Left lung (tissue), 10 donors: ENCODE results near the gene SETD1B. TPM values are rescaled to one million over a fixed set of nuclear protein-coding genes. Genes with fewer than 3 reads are reported as not detected.
A peak's percentile ranks its signal among the peaks of the same experiment; 100 is the strongest.

Experiments used
- ATAC-seq: fragments of 200-7000 bp; cut with Tn5 transposase; one replicate; pipeline ENCODE4 v1.9.1; 2020; ENCODE audit warnings: moderate library complexity
- DNase-seq, 4 donors: peaks; one replicate each; pipeline ENCODE4 v3.0.0-alpha.2; 2013 to 2020
- H3K27ac ChIP-seq, 2 donors: fragments of 200-600 bp; sonication (generic) in 1 of 2; one replicate each; pipeline versions ENCODE4 v1.5.0 to v1.8.0; 2020 to 2021
- H3K27me3 ChIP-seq, 2 donors: fragments of 200-600 bp; sonication (generic) in 1 of 2; one replicate each; pipeline versions ENCODE4 v1.5.0 to v1.8.0; 2020 to 2021
- H3K36me3 ChIP-seq, 2 donors: fragments of 200-600 bp; sonication (generic) in 1 of 2; one replicate each; pipeline versions ENCODE4 v1.5.0 to v1.8.0; 2020 to 2021
- H3K4me1 ChIP-seq, 2 donors: fragments of 200-600 bp; one replicate each; pipeline ENCODE4 v1.8.0; 2021
- H3K4me3 ChIP-seq, 2 donors: fragments of 200-600 bp; sonication (generic) in 1 of 2; one replicate each; pipeline versions ENCODE4 v1.5.0 to v1.8.0; 2020 to 2021; ENCODE audit warnings: mild to moderate bottlenecking in 1 of 2
- H3K9me3 ChIP-seq, 2 donors: fragments of 200-600 bp; sonication (generic) in 1 of 2; one replicate each; pipeline versions ENCODE4 v1.5.0 to v1.8.0; 2020 to 2021
- intact Hi-C, 2 donors: fragments of 100-400 bp; cut with DNase I; formaldehyde crosslinking; loops; one replicate each; pipeline versions ENCODE4 v1.11.2 to v1.14.2; 2022
- polyA plus RNA-seq, 6 donors: library from polyadenylated mRNA; unstranded; fragments of 120-200 nt; gene quantifications; one replicate each; pipeline ENCODE4 v1.2.1, GENCODE V29; 2013; ENCODE audit not compliant: insufficient read length in 6 of 6
- total RNA-seq, 2 donors: library from RNA; stranded (reverse); fragmentation: NEBNext Ultra II Directional; extraction: Animal tissue kit (Norgen Biotek cat#: 25700); gene quantifications; one replicate each; pipeline ENCODE4 v1.2.1, GENCODE V29; 2021
- TF ChIP-seq, protein P1 (sequence below), 2 donors: fragments of 200-600 bp; sonication (generic) in 1 of 2; IDR thresholded peaks; one replicate each; pipeline versions ENCODE4 v1.5.0 to v1.8.0; 2021; ENCODE audit warnings: antibody characterized with exemption in 2 of 2
- donor health status: DM: no; HTN: yes; CAD: no.
- donor health status: DM: no; HTN: no; CAD: no.

The SETD1B gene
- total and polyA plus RNA-seq, 8 donors = 12.1 to 23.4 (median 16.0) TPM

DNA sequence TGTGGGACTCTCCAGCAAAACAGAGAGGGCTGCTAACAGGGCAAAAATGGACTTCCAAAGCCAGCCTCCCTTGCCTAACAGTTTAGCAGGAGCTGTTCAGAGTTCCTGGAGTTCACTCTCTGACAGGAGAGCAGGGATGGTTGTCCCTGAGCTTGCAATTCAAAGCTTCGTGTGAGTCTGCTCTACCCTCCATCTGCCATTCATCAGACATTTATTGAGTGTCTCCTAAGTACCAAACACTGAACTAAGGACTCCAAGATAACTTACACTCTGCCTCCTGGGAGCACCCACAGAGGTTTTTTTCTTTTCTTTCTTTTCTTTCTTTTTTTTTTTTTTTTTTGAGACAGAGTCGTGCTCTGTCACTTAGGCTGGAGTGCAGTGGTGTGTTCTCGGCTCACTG is 39.0 kb upstream of the SETD1B start:
- H3K27me3 ChIP-seq = no peaks in the 10 kb centered on the region
- DNase-seq = no peak
- H3K4me1 ChIP-seq = no peaks in the 10 kb centered on the region
- H3K27ac ChIP-seq = no peak overlapping the region
- no peaks in the 10 kb centered on the region for H3K36me3 ChIP-seq
- intact Hi-C loops = no loop called here
- H3K9me3 ChIP-seq = no peaks in the 10 kb centered on the region
- no peak overlapping the region for H3K4me3 ChIP-seq
- TF ChIP-seq, protein P1, sequence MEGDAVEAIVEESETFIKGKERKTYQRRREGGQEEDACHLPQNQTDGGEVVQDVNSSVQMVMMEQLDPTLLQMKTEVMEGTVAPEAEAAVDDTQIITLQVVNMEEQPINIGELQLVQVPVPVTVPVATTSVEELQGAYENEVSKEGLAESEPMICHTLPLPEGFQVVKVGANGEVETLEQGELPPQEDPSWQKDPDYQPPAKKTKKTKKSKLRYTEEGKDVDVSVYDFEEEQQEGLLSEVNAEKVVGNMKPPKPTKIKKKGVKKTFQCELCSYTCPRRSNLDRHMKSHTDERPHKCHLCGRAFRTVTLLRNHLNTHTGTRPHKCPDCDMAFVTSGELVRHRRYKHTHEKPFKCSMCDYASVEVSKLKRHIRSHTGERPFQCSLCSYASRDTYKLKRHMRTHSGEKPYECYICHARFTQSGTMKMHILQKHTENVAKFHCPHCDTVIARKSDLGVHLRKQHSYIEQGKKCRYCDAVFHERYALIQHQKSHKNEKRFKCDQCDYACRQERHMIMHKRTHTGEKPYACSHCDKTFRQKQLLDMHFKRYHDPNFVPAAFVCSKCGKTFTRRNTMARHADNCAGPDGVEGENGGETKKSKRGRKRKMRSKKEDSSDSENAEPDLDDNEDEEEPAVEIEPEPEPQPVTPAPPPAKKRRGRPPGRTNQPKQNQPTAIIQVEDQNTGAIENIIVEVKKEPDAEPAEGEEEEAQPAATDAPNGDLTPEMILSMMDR (IDR thresholded peaks at IDR 0.05) = no peak
- ATAC-seq = no peak

DNA sequence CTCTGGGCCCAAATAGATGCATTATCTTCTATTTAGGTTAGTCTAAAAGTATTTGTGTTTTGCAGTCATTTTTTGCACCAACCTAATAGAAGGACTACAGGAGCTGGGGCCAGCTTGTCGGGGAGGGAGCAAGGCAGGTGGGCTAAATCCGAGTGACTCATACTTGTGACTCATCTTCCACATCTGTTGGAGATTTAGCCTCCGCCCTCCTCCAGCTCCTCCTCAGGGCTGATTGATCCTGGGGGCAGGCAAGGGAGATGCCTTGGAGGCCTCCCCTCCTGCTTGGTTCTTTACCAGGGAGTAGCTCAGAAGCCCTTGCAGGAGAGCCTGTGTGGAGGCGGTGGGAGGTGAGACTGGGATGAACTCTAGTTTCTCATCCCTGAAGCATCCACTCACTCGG is 38.2 kb upstream of the SETD1B start:
- intact Hi-C loops = no loop called here
- Histone ChIP-seq H3K9me3 (no peaks in the 10 kb centered on the region), H3K27ac (no peak overlapping the region), H3K4me3 (no peak overlapping the region), H3K27me3 (no peaks in the 10 kb centered on the region), H3K36me3 (no peaks in the 10 kb centered on the region), H3K4me1 (no peaks in the 10 kb centered on the region)
- DNase-seq (no peak), ATAC-seq (peak; percentile 21)
- TF ChIP-seq, protein P1 (IDR thresholded peaks at IDR 0.05) = no peak

DNA sequence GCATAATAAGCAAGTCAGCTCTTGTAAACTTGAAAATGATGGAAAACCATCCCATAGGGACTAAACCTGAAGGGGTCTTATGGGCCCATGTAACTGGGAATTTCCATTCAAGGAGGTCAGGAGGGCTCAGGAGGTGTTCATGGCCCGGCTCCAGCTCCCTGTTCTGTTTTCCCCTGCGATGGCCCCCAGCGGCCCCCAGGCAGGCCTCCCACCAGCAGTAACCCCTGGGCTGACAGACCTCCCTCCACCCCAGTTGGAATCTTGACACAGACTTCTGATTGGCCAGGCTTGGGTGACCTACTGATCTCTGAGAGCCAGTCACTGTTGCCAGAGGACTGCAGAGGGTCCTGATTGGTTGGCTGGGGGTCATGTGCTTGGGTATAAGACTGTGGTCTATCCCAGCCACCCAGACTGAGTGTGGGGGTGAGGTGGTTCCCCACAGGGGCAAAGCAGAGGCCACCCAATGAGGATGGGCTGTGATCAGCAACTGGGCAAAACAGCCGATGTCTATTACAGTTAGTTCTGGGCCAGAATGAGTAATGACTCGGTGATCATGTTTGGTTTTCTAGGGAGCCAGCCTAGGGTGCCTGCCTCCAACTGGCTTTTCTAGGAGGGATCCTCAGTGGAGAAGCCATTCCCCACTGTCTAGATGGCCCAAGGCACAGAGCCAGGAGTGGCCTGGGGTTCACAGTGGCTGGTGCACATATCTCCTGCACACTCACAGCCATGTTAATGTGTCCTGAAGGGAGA is 37.3 kb upstream of the SETD1B start:
- intact Hi-C loops = no loop called here
- ATAC-seq (no peak), DNase-seq (no peak)
- H3K36me3 ChIP-seq = no peaks in the 10 kb centered on the region
- H3K27ac ChIP-seq = no peak overlapping the region
- H3K9me3 ChIP-seq = no peaks in the 10 kb centered on the region
- TF ChIP-seq, protein P1 (IDR thresholded peaks at IDR 0.05) = no peak
- H3K4me1 ChIP-seq = no peaks in the 10 kb centered on the region
- no peak overlapping the region for H3K4me3 ChIP-seq
- H3K27me3 ChIP-seq = no peaks in the 10 kb centered on the region

DNA sequence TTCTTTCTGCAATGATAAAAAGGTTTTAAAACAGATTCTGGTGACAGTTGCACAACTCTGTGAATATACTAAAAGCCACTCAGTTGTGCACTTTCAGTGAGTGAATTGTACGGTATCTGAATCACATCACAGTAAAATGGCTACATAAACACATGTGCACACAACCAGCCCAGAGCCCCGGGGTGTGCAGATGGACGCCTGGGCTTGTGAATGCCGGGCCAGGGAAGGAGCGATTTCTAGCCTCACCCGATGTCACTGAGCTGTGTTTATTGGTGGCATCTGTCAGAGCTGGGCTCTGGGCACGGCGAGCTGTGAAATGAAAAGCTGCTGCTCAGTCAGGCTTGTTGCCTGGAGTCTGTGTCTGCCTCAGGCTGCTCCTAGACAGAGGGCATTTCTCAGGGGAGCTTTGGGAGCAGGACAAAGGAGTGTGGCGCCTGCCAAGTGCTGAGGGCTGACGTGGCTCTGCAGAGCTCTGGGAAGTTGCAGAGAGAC is 36.2 kb upstream of the SETD1B start:
- intact Hi-C loops = no loop called here

DNA sequence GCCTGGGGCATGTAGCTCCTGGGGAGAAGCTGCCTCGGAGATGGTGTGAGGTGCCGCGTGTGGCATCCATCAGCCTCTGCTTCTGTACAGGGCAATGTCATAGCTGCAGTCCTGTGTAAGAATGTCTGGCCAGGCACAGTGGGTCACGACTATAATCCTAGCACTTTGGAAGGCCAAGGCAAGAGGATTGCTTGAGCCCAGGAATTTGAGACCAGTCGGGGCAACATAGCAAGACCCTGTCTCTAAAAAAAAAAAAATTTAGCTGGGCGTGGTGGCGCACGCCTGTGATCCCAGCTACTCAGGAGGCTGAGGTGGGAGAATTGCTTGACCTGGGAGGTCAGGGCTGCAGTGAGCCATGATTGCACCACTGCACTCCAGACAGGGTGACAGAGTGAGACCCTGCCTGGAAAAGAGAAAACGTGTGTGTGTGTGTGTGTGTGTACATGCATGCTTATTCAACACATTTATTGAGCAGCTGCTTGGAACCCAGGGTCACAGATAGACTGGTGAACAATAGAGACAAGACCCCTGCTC is 34.4 kb upstream of the SETD1B start:
- H3K4me3 ChIP-seq = no peak overlapping the region
- H3K27me3 ChIP-seq = no peaks in the 10 kb centered on the region
- no peak for ATAC-seq
- no peaks in the 10 kb centered on the region for H3K9me3 ChIP-seq
- peaks cover under 1 to 8% of the 10 kb centered on the region in 2 donors for H3K4me1 ChIP-seq
- TF ChIP-seq, protein P1 (IDR thresholded peaks at IDR 0.05) = no peak
- intact Hi-C loops = no loop called here
- no peak for DNase-seq
- no peaks in the 10 kb centered on the region for H3K36me3 ChIP-seq
- no peak overlapping the region for H3K27ac ChIP-seq

More for the DNA sequence above, 36.2 kb upstream of the SETD1B start:
- TF ChIP-seq, protein P1 (IDR thresholded peaks at IDR 0.05) = no peak
- Histone ChIP-seq H3K4me3 (no peak overlapping the region), H3K36me3 (no peaks in the 10 kb centered on the region), H3K27me3 (no peaks in the 10 kb centered on the region), H3K4me1 (no peaks in the 10 kb centered on the region), H3K27ac (no peak overlapping the region), H3K9me3 (no peaks in the 10 kb centered on the region)
- peak; percentile 22 for ATAC-seq
- no peak for DNase-seq
